ENCODE results near the gene NAA38. TPM values are rescaled to one million over a fixed set of nuclear protein-coding genes. Genes with fewer than 3 reads are reported as not detected.

Gene NAA38
- total RNA-seq: 24.0 TPM

GRCh38 chr17:7856811-7857712, at the start of gene NAA38:
Gene NAA38 (minus strand): TSS chr17:7857559. CDS start chr17:7857463, 96 bp downstream.

GRCh38 chr17:7888184-7888920, 31.0 kb upstream of the NAA38 start, which contains the start of gene CHD3:
Gene CHD3 (plus strand): TSS chr17:7888789. CDS start chr17:7889001, 212 bp downstream.

GRCh38 chr17:7857713-7858521, 558 bp upstream of the NAA38 start, which contains the start of gene CYB5D1:
Gene CYB5D1 (plus strand): TSS chr17:7858003. CDS start chr17:7858135, 132 bp downstream.

GRCh38 chr17:7854851-7855659, 2.3 kb downstream of the NAA38 start, which contains the start of gene TMEM88:
Gene TMEM88 (plus strand): TSS chr17:7855066. CDS start chr17:7855075, 9 bp downstream.

GRCh38 chr17:7833795-7834541, 23.4 kb downstream of the NAA38 start, which contains the start of gene KDM6B:
Gene KDM6B (plus strand): TSS chr17:7834217. CDS start chr17:7845555, 11,338 bp downstream.

Other genes starting within 250 kb of the NAA38 start
- 43.2 TPM for gene FXR2, start 242.7 kb downstream of the NAA38 start, total RNA-seq
- 41.5 TPM for gene SAT2, start 229.7 kb downstream of the NAA38 start, total RNA-seq
- 1.3 TPM for gene SHBG, start 227.4 kb downstream of the NAA38 start, total RNA-seq
- gene ATP1B2, start 206.6 kb downstream of the NAA38 start, total RNA-seq: 62.5 TPM
- gene TP53, start 170.1 kb downstream of the NAA38 start, total RNA-seq: 27.9 TPM
- 5.6 TPM for gene WRAP53, start 169.1 kb downstream of the NAA38 start, total RNA-seq
- 10.0 TPM for gene EFNB3, start 152.4 kb downstream of the NAA38 start, total RNA-seq
- gene DNAH2, start 139.8 kb downstream of the NAA38 start, total RNA-seq: 0.60 TPM
- 24.5 TPM for gene KDM6B, start 23.3 kb downstream of the NAA38 start, total RNA-seq
- gene TMEM88, start 2.5 kb downstream of the NAA38 start, total RNA-seq: 4.4 TPM
- gene CYB5D1, start 444 bp upstream of the NAA38 start, total RNA-seq: 24.2 TPM
- gene CHD3, start 31.2 kb upstream of the NAA38 start, total RNA-seq: 140 TPM
- 32.9 TPM for gene RNF227, start 58.7 kb upstream of the NAA38 start, total RNA-seq
- gene KCNAB3, start 72.3 kb upstream of the NAA38 start, total RNA-seq: 8.0 TPM
- gene TRAPPC1, start 74.4 kb upstream of the NAA38 start, total RNA-seq: 35.0 TPM
- gene CNTROB, start 74.6 kb upstream of the NAA38 start, total RNA-seq: 30.6 TPM
- gene GUCY2D, start 145.1 kb upstream of the NAA38 start, total RNA-seq: 26.8 TPM
- 0.27 TPM for gene ALOX15B, start 181.5 kb upstream of the NAA38 start, total RNA-seq
- 0.99 TPM for gene ALOX12B, start 230.2 kb upstream of the NAA38 start, total RNA-seq

All from camera-type eye (tissue), 1 donor.